Urinary bladder (tissue), 4 donors: ENCODE data around the gene ZNF470. TPM values are rescaled to one million over a fixed set of nuclear protein-coding genes. Genes with fewer than 3 reads are reported as not detected.

Experiments used
- DNase-seq: peaks from one replicate; pipeline ENCODE4 v3.0.0-alpha.2; 2015; ENCODE audit errors: extremely low spot score
- H3K27ac ChIP-seq: one replicate; pipeline ENCODE4 v1.5.1; 2013; ENCODE audit warnings: low read depth, mild to moderate bottlenecking, moderate library complexity
- H3K36me3 ChIP-seq: one replicate; pipeline ENCODE4 v1.6.1; 2013; ENCODE audit warnings: mild to moderate bottlenecking, moderate library complexity; ENCODE audit not compliant: insufficient read depth
- H3K4me1 ChIP-seq: one replicate; pipeline ENCODE4 v1.6.1; 2013; ENCODE audit warnings: mild to moderate bottlenecking, moderate library complexity; ENCODE audit not compliant: insufficient read depth
- H3K4me3 ChIP-seq: one replicate; pipeline ENCODE4 v1.5.1; 2013; ENCODE audit warnings: low read depth, low read length
- WGBS: extraction: QIAGEN DNeasy Blood & Tissue Kit; methylation state at CpG from one replicate; pipeline ENCODE4 v1.1.7; 2013; 5-methylcytosine and 5-hydroxymethylcytosine counted together
- polyA plus RNA-seq: library from polyadenylated mRNA; stranded (reverse); fragments of 200-250 nt; gene quantifications from one replicate; pipeline ENCODE4 v1.2.3, GENCODE V29; 2013
- total RNA-seq: library from RNA; depleted of rRNA; stranded (reverse); fragments of >200 nt; gene quantifications from one replicate; pipeline ENCODE4 v1.2.3, GENCODE V29; 2014
- donor health status: healthy with polysubstance abuse.
- donor health status: healthy.

Gene ZNF470
- total RNA-seq (9.7 TPM), polyA plus RNA-seq (4.0 TPM)

DNA sequence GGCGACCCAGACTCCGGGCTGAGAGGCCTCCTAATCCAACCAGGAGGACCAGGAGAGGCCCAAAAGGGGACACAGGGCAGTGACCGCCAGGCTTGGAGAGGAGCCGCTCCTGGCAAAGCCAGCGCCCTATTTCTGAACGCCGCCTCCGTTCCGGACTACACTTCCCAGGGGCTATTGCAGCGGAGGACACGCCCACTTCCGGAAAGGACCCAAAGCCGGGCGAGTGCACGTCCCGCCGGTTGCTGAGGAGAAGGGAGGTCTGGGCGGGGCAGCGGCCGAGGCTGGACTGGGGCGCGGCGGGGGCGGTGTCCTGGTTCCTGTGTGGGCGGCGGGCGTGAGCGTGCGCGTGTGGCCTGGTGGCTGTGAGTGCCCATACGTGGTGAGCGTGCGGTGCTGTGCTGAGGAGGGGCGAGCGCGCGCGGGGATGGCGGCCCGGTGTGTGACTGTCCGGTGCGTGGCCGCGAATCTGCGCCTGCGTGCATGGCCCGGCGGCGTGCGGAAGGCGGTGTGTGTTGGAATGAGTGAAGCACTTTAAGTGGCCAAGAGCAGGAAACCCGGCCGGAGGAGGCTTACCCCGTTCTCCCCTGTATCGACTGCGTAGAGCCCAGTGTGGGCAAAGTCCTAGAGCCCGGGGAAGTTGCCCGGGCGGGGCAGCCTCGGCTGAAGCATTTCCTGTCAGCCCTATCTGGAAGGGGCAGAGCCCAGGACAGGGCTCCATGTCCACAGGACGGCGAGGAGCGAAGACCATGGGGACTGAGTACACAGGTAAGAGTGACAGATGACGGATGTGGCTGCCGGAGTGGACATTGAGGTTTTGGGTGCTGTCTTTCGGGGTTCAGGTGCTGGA lies at the start of gene ZNF470:
TSS of gene ZNF470 (plus strand) at position 195 of the 847 bp plus-strand sequence. CDS start 2,844 bp downstream, outside the sequence.
- 3% methylated on average over 66 of the region's 66 CpGs for WGBS
- H3K36me3 ChIP-seq, result peaks cover 15% of the 10 kb centered on the region
- DNase-seq, result peak; percentile 91

DNA sequence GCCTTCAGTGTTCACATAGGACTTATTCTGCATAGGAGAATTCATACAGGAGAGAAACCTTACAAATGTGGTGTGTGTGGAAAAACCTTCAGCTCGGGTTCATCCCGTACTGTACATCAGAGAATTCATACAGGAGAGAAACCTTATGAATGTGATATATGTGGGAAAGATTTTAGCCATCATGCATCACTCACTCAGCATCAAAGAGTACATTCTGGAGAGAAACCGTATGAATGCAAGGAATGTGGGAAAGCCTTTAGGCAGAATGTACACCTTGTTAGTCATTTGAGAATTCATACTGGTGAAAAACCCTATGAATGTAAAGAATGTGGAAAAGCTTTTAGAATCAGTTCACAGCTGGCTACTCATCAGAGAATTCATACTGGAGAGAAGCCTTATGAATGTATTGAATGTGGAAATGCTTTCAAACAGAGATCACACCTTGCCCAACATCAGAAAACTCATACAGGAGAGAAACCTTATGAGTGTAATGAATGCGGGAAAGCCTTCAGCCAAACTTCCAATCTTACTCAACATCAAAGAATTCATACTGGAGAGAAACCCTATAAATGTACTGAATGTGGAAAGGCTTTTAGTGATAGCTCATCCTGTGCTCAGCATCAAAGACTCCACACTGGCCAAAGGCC lies 41.9 kb upstream of the ZNF470 start:
- Histone ChIP-seq H3K36me3 (peaks cover 8% of the 10 kb centered on the region), H3K4me1 (no peaks in the 10 kb centered on the region), H3K4me3 (no peak overlapping the region), H3K27ac (no peak overlapping the region)
- 85% methylated on average over 4 of the region's 4 CpGs for WGBS
- DNase-seq, result no peak

More for the DNA sequence above, at the start of gene ZNF470:
- H3K4me1 ChIP-seq, result no peaks in the 10 kb centered on the region
- peak within 1 kb of the TSS; percentile 60 for H3K27ac ChIP-seq
- peak within 1 kb of the TSS; percentile 65 for H3K4me3 ChIP-seq

DNA sequence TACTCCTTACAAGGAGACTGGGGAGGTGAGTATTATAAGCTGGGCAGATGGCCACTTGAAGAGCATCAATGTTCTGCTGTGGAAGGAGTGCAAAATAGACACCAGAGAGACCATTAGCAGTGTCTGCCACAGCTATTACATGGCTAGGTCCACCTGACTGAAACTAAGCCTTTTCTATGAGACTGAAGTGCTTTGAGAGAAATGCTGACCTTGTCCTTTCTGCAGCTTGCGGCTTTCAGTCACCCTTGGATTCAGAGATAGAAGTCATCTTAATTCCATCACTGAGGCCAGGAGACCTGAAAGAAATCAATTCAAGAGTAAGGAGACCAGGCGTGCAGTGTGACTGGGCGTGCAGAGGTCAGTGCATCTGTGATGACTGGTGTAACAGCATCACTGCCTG lies 29.8 kb upstream of the ZNF470 start:
- 95% methylated on average over 3 of the region's 3 CpGs for WGBS
- Histone ChIP-seq H3K4me1 (no peaks in the 10 kb centered on the region), H3K36me3 (peaks cover 2% of the 10 kb centered on the region), H3K4me3 (no peak overlapping the region), H3K27ac (no peak overlapping the region)
- DNase-seq, result no peak

DNA sequence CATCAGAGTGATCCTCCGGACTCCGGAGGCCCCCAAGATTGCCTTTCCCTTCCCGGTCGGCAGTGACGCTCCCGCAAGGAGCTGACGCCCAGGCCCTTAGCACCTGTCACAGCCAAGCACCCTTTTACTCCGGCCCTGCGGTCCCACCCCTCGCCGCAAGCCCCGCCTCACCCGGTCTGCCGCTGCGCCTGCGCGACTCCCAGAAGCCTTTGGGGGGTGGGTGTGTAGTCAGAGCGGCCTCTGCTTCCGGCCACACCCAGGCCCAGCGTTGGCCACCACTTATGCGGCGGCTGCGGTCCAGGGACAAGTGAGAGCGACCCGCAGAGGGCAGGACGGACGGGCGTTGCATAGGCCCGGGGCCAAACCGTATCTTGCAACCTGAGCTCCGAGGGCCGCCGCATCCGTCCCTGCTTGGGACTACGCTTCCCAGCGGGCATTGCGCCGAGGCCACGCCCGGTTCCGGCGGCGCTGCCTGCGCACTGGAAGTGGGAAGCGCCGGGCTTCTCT lies 29.0 kb upstream of the ZNF470 start:
- Histone ChIP-seq H3K27ac (peak overlapping the region; percentile 83), H3K36me3 (peaks cover 2% of the 10 kb centered on the region), H3K4me3 (peak overlapping the region; percentile 83), H3K4me1 (no peaks in the 10 kb centered on the region)
- WGBS, result under 1% methylated on average over 46 of the region's 46 CpGs
- DNase-seq, result peak; percentile 69

DNA sequence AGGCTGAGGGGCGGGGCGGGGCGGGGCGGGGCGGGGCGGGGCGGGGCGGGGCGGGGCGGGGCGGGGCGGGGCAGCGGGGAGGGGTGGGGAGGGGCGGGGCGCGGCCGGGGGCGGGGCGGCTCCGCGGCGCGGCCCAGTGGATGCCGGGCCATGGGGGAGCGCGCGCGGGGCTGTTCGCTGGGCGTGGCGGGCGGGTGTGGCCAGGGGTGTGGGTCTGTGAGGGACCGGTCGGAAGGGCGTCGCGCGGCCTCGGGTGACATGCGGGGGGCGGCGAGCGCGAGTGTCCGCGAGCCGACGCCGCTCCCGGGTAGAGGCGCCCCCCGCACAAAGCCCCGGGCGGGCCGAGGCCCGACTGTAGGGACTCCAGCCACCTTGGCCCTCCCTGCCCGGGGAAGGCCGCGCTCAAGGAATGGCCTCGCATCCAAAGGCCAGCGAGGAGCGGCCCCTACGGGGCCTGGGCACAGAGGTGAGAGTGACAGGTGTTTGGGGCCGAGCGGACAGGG lies 28.5 kb upstream of the ZNF470 start, which contains the start of gene ZFP28:
TSS of gene ZFP28 (plus strand) at position 188 of the 503 bp plus-strand sequence. CDS start at position 259, 71 bp downstream.
- H3K4me1 ChIP-seq, result no peaks in the 10 kb centered on the region
- H3K4me3 ChIP-seq, result peak within 1 kb of the TSS; percentile 83
- H3K27ac ChIP-seq, result peak within 1 kb of the TSS; percentile 83
- DNase-seq, result no peak
- under 1% methylated on average over 56 of the region's 65 CpGs for WGBS
- H3K36me3 ChIP-seq, result peaks cover 2% of the 10 kb centered on the region

DNA sequence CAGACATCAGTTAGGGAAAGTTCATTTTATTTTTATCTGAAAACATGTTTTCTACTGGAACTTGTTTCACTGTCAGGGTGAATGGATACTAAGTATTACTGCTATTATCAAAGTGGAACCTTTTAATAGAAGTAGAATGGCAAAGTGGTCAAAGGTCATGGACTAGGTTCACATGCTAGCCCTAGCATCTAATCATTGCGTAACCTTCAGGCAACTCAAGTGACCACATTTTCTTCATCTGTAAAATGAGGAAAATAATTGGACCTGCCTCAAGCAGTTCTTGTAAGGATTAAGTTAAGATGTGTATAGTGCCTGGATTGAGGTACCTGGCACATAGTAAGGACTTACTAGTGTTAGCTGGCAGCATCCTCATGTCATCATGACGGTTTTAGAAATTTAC lies 23.5 kb upstream of the ZNF470 start:
- Histone ChIP-seq H3K27ac (no peak overlapping the region), H3K4me1 (no peaks in the 10 kb centered on the region), H3K4me3 (no peak overlapping the region), H3K36me3 (peaks cover 7% of the 10 kb centered on the region)
- WGBS, result 96% methylated on average over 2 of the region's 2 CpGs
- no peak for DNase-seq

DNA sequence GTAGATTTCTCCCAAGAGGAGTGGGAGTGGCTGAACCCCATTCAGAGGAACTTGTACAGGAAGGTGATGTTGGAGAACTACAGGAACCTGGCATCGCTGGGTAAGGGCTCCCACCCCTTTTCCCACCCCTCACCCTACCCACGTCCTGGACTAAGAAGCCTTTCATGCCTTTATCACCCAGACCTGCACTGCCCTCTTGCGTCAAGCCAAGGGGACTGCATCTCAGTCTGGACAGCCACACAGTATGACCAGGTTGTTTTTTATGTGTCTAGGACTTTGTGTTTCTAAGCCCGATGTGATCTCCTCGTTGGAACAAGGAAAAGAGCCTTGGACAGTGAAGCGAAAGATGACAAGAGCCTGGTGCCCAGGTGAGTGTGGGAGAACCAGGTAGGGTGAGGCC lies 19.7 kb upstream of the ZNF470 start:
- Histone ChIP-seq H3K27ac (no peak overlapping the region), H3K4me3 (no peak overlapping the region), H3K4me1 (no peaks in the 10 kb centered on the region), H3K36me3 (peaks cover 13% of the 10 kb centered on the region)
- no peak for DNase-seq
- WGBS, result 53% methylated on average over 6 of the region's 6 CpGs

DNA sequence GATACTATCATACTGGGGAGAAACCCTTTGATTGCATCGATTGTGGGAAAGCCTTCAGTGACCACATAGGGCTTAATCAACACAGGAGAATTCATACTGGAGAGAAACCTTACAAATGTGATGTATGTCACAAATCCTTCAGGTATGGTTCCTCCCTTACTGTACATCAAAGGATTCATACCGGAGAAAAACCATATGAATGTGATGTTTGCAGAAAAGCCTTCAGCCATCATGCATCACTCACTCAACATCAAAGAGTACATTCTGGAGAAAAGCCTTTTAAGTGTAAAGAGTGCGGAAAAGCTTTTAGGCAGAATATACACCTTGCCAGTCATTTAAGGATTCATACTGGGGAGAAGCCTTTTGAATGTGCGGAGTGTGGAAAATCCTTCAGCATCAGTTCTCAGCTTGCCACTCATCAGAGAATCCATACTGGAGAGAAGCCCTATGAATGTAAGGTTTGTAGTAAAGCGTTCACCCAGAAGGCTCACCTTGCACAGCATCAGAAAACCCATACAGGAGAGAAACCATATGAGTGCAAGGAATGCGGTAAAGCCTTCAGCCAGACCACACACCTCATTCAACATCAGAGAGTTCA lies 12.9 kb upstream of the ZNF470 start:
- Histone ChIP-seq H3K4me3 (no peak overlapping the region), H3K4me1 (no peaks in the 10 kb centered on the region), H3K27ac (no peak overlapping the region), H3K36me3 (peaks cover 6% of the 10 kb centered on the region)
- 97% methylated on average over 6 of the region's 6 CpGs for WGBS
- no peak for DNase-seq

DNA sequence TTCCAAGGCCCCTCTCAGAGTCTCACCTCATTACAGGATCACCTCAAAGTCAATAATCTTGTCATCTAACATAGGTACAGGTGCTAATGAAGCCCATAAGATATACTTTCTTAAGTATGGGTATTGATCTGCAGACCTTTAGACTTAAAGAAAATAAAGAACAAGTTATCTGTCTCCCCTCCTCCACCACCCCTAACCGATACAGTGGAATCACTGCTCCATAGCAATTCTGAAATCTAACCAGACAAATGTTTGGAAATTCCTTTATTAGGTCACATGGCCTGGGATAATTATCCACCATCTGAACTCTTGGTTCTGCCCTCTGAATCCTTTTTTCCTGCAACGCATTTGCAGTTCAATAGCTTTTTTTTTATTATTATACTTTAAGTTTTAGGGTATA lies 4.5 kb upstream of the ZNF470 start:
- H3K4me3 ChIP-seq, result no peak overlapping the region
- H3K4me1 ChIP-seq, result no peaks in the 10 kb centered on the region
- peaks cover 5% of the 10 kb centered on the region for H3K36me3 ChIP-seq
- 95% methylated on average over 2 of the region's 2 CpGs for WGBS
- no peak for DNase-seq
- H3K27ac ChIP-seq, result no peak overlapping the region

DNA sequence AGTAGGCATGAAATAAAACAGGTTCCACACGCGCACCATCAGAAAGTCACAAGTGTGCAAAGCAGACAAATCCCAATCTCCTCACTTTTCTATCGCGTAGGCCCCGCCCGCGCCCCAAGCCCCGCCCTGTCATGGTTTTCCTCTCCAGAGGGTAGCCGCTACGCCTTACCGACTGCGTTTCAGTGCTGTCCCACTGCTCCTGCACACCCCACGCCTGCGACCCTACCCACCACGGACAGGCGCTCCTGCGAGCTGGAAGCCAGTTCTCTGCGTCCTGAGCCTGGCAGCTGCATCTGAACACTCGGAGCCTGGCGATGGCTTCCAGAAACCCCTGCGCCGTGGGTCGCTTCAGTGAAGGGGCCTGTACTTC lies 379 bp upstream of the ZNF470 start:
- Histone ChIP-seq H3K4me1 (no peaks in the 10 kb centered on the region), H3K36me3 (peaks cover 13% of the 10 kb centered on the region), H3K27ac (peak overlapping the region; percentile 60), H3K4me3 (peak overlapping the region; percentile 65)
- WGBS, result 1% methylated on average over 23 of the region's 23 CpGs
- no peak for DNase-seq

DNA sequence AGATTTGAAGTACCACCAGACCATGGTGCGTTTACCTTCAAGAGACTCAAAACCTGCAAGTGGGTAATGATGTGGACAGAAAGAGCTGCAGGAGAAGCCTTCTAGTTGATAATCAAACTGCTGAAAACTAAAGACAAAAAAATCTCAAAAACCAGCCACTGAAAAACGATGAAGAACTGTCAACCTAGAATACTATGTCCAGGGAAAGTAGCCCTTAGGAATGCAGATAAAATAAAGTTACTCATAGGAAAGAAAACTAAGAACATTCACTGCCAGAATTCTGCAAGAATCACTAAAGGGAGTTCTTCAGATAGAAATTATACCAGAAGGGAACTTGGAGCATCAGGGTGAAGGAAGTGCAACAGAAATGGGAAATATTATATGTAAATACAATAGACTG lies 5.3 kb downstream of the ZNF470 start:
- 76% methylated on average over 2 of the region's 2 CpGs for WGBS
- Histone ChIP-seq H3K36me3 (peaks cover 21% of the 10 kb centered on the region), H3K27ac (no peak overlapping the region), H3K4me3 (no peak overlapping the region), H3K4me1 (no peaks in the 10 kb centered on the region)
- no peak for DNase-seq

DNA sequence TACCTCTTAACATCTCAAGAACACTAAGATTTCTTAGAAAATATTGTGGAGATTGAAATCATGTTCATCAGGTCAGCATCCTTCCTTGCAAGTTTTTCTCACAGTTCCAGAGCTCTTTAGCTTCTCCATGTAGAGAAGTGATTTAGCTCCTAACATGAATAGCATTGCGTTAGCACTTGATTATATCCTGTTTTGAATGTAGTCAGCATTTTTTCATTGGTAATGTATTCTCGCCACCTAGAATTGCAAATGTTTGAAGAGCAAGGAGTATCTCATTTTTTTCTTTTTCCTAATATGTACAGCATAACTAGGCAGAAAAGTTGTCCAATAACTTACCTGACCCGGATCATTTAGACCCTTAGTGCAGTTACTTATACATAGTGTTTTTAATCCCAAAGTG lies 6.6 kb downstream of the ZNF470 start:
- DNase-seq, result no peak
- Histone ChIP-seq H3K27ac (no peak overlapping the region), H3K4me3 (no peak overlapping the region), H3K36me3 (peaks cover 21% of the 10 kb centered on the region), H3K4me1 (no peaks in the 10 kb centered on the region)
- WGBS, result 98% methylated on average over 3 of the region's 3 CpGs

DNA sequence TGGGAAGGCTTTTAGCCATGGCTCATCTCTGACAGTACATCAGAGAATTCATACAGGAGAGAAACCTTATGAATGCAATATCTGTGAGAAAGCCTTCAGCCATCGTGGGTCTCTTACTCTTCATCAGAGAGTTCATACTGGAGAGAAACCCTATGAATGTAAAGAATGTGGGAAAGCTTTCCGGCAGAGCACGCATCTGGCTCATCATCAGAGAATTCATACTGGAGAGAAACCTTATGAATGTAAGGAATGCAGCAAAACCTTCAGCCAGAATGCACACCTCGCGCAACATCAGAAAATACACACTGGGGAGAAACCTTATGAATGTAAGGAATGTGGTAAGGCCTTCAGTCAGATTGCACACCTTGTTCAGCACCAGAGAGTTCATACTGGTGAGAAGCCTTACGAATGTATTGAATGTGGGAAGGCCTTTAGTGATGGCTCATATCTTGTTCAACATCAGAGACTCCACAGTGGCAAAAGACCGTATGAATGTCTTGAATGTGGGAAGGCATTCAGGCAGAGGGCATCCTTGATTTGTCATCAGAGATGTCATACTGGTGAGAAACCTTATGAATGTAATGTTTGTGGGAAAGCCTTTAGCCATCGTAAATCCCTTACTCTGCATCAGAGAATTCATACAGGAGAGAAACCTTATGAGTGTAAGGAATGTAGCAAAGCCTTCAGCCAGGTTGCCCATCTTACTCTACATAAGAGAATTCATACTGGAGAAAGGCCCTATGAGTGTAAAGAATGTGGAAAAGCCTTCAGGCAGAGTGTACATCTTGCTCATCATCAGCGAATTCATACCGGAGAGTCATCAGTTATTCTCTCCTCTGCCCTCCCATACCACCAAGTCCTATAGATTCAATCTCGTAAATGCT lies 10.7 kb downstream of the ZNF470 start:
- Histone ChIP-seq H3K4me1 (no peaks in the 10 kb centered on the region), H3K36me3 (peaks cover 10% of the 10 kb centered on the region), H3K27ac (no peak overlapping the region), H3K4me3 (no peak overlapping the region)
- 99% methylated on average over 11 of the region's 11 CpGs for WGBS
- no peak for DNase-seq
